Effector CD4-positive, alpha-beta T cell (primary cell): ENCODE data around the gene KCNJ5.
"Not testable (repeated sequence)": the region's sequence is repeated elsewhere in the genome, so short reads cannot be mapped to it uniquely, and the experiment has no call there.

Experiments used
- DNase-seq: peaks from one replicate; pipeline ENCODE4 v3.0.0-alpha.2; 2020

The KCNJ5 gene

DNA sequence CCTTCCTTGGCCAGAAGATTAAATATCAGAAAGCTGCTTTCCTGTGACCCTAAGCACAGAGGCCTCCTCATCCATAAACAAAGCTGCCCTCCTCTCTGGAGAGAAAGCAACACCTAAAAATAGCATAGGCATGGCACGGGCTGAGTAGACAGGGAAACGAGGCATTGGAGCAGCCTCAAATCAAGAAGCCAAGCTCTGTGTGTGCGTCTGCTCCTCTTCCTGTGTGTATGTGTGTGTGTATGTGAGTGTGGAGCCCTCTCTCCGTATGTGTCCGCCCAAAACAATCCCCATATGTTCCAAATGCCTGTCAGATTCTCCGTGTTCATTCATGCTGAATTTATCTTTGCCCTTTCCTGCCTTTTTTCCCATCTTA is 24.0 kb downstream of the KCNJ5 start:
- DNase-seq, result no peak

GRCh38 chr11:128916037-128916572 is 24.9 kb downstream of the KCNJ5 start:
- DNase-seq, result no peak

DNA sequence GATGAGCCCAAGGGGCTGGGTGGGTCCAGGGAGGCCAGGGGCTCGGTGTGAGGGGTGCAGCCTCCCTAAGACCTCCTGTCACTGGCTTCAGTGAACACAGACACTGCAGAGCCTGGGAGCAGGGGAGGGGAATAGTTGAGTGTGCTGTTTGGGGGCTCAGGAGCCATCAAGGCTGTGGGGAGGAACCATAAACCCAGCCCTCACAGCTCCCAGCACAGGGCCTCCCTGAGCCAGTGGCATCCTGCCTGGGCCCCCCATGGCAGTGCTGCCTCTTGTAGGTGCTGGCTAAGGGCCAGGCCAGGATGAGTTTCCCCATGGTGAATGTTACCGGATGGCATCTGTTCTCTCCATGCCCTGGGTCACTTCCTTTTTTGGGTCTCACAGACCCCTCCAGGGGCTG is 25.5 kb downstream of the KCNJ5 start:
- DNase-seq, result no peak

- no peak for DNase-seq
Observed at GRCh38 chr11:128917144-128917724, 26.1 kb downstream of the KCNJ5 start.

GRCh38 chr11:128919216-128919615 is 28.1 kb downstream of the KCNJ5 start:
- no peak for DNase-seq

- DNase-seq, result not testable (repeated sequence)
Observed at GRCh38 chr11:128919635-128920034, 28.5 kb downstream of the KCNJ5 start.

- DNase-seq, result no peak
Observed at GRCh38 chr11:128920666-128921065, 29.5 kb downstream of the KCNJ5 start.

DNA sequence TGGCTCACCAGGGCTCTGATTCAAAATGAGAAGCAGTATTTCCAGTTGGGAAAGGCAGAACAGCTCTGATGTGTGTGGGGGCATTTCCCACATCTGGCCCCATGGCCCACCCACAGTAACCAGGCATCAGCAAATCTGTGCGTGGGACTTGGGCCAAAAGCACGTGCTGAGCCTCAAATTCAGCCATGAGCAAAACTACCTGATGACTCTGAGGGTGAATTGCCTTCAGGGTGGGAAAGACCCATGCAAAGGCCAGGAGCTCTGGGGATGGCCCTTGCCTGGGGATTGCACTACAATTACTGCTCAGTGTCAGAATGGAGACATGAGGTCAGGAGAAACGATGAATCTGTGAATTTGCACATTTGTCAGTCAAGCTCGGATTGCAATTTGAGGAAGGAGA is 30.6 kb downstream of the KCNJ5 start:
- DNase-seq, result no peak

GRCh38 chr11:128924104-128924503 is 32.9 kb downstream of the KCNJ5 start:
- no peak for DNase-seq

- DNase-seq, result no peak
Observed at GRCh38 chr11:128924510-128925249, 33.5 kb downstream of the KCNJ5 start.

GRCh38 chr11:128925250-128925600 is 34.1 kb downstream of the KCNJ5 start:
- DNase-seq, result no peak

DNA sequence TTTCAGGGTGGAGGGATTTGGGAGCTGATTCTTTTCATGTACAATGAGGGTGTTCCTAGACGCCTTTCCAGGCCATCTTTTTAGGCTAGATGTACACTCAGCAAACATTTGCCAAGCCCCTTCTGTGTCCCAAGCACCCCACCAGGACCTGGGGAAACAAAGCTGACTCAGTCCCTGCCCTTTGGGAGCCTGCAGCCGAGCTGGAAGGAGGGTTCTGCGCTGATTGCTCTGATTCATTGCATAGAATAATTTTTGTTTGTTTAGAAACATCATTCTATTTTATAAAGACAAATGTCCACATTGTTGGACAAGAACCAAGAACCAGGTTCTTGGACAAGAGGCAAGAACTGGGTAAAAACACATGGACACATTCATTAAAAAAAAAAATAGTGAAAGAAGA is 34.8 kb downstream of the KCNJ5 start:
- no peak for DNase-seq

DNA sequence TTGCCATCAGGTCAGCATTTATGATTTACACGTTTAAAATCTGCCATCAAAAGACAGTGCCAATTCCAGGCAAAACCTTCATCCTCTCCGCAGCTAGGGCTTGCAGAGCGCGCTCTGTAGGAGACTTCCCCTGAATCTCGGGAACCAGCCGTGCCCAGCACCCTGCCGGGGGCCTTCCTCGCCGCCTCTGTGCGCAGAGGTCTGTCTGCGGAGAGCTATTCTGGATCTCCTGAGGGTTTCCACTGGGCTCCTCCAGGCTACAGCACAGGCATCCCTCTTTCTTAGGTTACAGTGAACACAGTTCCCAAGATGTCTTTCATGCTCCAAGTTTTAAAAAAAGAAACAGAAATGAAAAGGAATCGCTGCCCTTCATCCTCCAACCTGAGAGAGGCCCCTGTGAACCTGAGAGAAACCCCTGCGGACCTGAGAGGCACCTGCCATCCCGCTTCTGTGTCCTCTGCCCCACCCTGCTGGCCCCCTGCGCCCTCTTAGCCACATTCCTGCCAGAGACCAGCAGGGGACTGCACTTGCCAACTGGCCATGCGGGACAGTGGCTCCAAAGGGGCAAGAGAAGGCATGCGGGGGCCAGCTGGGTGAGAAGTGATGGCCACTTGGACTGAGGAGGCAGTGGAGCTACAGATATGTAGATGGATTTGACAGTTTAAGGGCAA is 35.4 kb downstream of the KCNJ5 start:
- DNase-seq, result no peak

- DNase-seq, result no peak
Observed at GRCh38 chr11:128927108-128927461, 35.9 kb downstream of the KCNJ5 start.

DNA sequence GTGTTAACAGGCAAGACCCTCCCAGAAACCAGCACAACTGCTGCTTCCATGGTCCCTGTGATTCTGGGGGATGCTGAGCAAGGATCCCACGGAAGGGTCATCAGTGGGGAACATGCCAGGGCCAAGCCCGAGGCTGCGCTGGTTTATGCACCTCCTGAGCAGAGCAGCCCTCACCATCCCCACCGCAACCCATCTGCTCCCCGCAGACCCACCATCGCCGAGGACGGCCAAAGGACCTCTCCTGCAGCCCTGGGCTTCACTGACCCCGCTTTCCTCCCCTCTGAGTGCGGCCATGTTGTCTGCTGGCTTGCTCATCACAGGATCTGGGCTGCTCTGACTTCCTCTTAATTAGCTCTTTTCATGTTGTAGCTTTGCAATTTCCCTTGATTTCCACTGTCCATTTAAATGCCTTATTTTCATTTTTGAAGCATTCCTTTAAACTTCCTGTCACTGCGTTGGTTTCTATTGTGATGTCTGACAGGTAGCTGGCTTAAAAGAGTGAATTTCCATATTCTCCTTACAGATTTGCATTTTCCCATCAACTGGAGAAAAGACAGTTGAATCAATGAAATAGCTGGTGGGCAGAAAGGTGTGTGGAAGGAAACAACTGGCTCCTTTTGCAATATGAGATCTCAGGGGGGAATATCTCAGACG is 36.7 kb downstream of the KCNJ5 start:
- DNase-seq, result no peak

- DNase-seq, result no peak
Observed at GRCh38 chr11:128928400-128928799, 37.2 kb downstream of the KCNJ5 start.

- no peak for DNase-seq
Observed at GRCh38 chr11:128929468-128929867, 38.3 kb downstream of the KCNJ5 start.

GRCh38 chr11:128929991-128930390 is 38.8 kb downstream of the KCNJ5 start:
- DNase-seq, result no peak

- DNase-seq, result no peak
Observed at GRCh38 chr11:128931066-128931465, 39.9 kb downstream of the KCNJ5 start.

GRCh38 chr11:128931668-128932067 is 40.5 kb downstream of the KCNJ5 start:
- no peak for DNase-seq

GRCh38 chr11:128933481-128934178 is 42.5 kb downstream of the KCNJ5 start:
- no peak for DNase-seq

DNA sequence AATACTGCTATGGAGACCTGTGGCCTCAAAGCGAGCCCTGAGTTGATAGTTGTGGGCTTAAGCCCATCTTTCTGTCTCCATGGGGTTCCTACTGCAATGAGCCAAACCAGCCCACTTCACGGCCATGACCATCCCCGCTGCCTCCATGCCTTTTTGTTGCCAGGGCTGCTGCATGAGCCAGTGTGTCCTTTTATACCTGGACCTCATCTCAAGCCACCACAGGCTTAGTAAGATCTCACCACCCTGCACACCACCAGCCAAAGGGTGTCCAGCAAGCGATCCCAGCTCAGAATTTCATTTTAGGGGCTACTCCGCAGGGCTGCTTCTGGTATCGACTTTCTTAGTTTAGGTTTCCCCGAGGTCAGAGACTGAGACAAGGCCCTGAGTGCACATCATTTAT is 43.2 kb downstream of the KCNJ5 start:
- DNase-seq, result no peak

DNA sequence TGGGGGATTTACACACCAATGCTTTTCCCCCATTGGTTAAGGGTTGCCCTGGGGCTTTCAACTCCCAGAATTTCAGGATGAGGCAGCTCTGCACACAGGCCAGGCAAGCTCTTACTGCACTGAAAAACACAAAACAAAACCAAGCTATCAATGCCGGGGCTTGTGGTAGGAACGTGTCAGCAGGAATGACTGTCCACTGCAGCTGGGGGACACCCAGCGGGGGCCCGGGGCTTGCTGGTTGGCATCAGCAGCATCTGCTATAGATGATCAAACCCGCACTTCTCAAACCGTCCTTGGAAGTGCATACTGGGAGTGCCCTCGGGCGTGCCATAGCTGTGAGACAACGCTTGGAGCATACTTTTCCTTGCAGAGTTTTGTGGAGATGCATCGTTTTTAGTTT is 43.8 kb downstream of the KCNJ5 start:
- DNase-seq, result no peak
